Fibroblast of lung (primary cell): ENCODE results near the gene LHFPL2. TPM values are rescaled to one million over a fixed set of nuclear protein-coding genes. Genes with fewer than 3 reads are reported as not detected.

Source experiments
- DNase-seq, 2 donors: peaks; one replicate each; pipeline versions ENCODE4 v3.0.0 to v3.0.0-alpha.2; 2010; ENCODE audit warnings: low read depth in 2 of 2
- H2AFZ ChIP-seq: 2 replicates; pipeline ENCODE4 v1.5.1; 2012; ENCODE audit warnings: low read length, control low read depth, inconsistent platforms
- H3K27ac ChIP-seq: 2 replicates; pipeline ENCODE4 v1.5.1; 2011; ENCODE audit warnings: low read length, control low read depth; ENCODE audit not compliant: insufficient read depth
- H3K27me3 ChIP-seq: 2 replicates; pipeline ENCODE4 v1.5.1; 2011; ENCODE audit warnings: mild to moderate bottlenecking, low read length; ENCODE audit not compliant: control insufficient read depth, insufficient read depth
- H3K36me3 ChIP-seq: 2 replicates; pipeline ENCODE4 v1.5.1; 2011; ENCODE audit warnings: low read length; ENCODE audit not compliant: control insufficient read depth, insufficient read depth
- H3K4me1 ChIP-seq: 2 replicates; pipeline ENCODE4 v1.5.1; 2011; ENCODE audit warnings: low read length; ENCODE audit not compliant: control insufficient read depth, insufficient read depth; ENCODE audit errors: extremely low read depth
- H3K4me2 ChIP-seq: 2 replicates; pipeline ENCODE4 v1.5.1; 2011; ENCODE audit warnings: low read length, control low read depth; ENCODE audit not compliant: insufficient read depth; ENCODE audit errors: extremely low read depth
- H3K4me3 ChIP-seq, 4 experiments: fragments of 200-600 bp in 1 of 4; sonication (generic) in 1 of 4; replicated peaks in 1 of 4; 2 replicates each; pipeline ENCODE4 v1.5.1; 2011 to 2016; ENCODE audit warnings: low read length in 4 of 4, low read depth in 3 of 4, mild to moderate bottlenecking in 3 of 4, control low read depth in 2 of 4, inconsistent platforms in 1 of 4, mixed read lengths in 1 of 4; ENCODE audit not compliant: insufficient read depth in 1 of 4; ENCODE audit errors: control extremely low read depth in 1 of 4
- H3K79me2 ChIP-seq: 2 replicates; pipeline ENCODE4 v1.5.1; 2012; ENCODE audit warnings: mild to moderate bottlenecking, low read length, inconsistent platforms; ENCODE audit not compliant: control insufficient read depth, insufficient read depth
- H3K9ac ChIP-seq: 2 replicates; pipeline ENCODE4 v1.5.1; 2011; ENCODE audit warnings: mild to moderate bottlenecking, low read length, control low read depth; ENCODE audit not compliant: insufficient read depth
- H3K9me3 ChIP-seq: 2 replicates; pipeline ENCODE4 v1.5.1; 2012; ENCODE audit warnings: low read depth, low read length; ENCODE audit not compliant: control insufficient read depth, insufficient read depth
- H4K20me1 ChIP-seq: 2 replicates; pipeline ENCODE4 v1.5.1; 2011; ENCODE audit warnings: low read length; ENCODE audit not compliant: control insufficient read depth, insufficient read depth; ENCODE audit errors: extremely low read depth
- CTCF ChIP-seq, 2 donors: IDR thresholded peaks in 1 of 2; conservative IDR thresholded peaks in 1 of 2; 1 replicate in 1 of 2; 2 replicates in 1 of 2; pipeline ENCODE4 v1.5.1; 2011 to 2012; ENCODE audit warnings: low read length in 2 of 2, control low read depth in 1 of 2, inconsistent platforms in 1 of 2, low read depth in 1 of 2, mild to moderate bottlenecking in 1 of 2
- EZH2 ChIP-seq: IDR thresholded peaks from 2 replicates; pipeline ENCODE4 v1.5.1; 2012; ENCODE audit warnings: low read length, control low read depth, mild to moderate bottlenecking; ENCODE audit errors: missing control alignments
- polyA plus RNA-seq, 2 donors: library from polyadenylated mRNA; depleted of rRNA in 1 of 2; stranded (reverse) in 1 of 2; unstranded in 1 of 2; fragments of >200 nt; gene quantifications; 2 replicates each; pipeline ENCODE4 v1.2.1, GENCODE V29; 2011 to 2012; ENCODE audit warnings: missing spikeins in 1 of 2
- total RNA-seq: library from RNA; depleted of rRNA; stranded (reverse); fragments of >200 nt; gene quantifications from 2 replicates; pipeline ENCODE4 v1.2.1, GENCODE V29; 2014

The LHFPL2 gene
- total and polyA plus RNA-seq, 2 donors (not counting 1 experiment from before 2014, with no cell fraction given) = 13.7 to 51.4 TPM

- Histone ChIP-seq H3K27me3 (no peaks in the 10 kb centered on the region), H3K4me2 (no peak overlapping the region), H4K20me1 (no peaks in the 10 kb centered on the region), H3K9ac (no peak overlapping the region), H3K27ac (no peak overlapping the region), H3K36me3 (no peaks in the 10 kb centered on the region), H3K4me3 (no peak overlapping the region), H3K4me1 (peaks cover 3% of the 10 kb centered on the region), H2AFZ (no peak overlapping the region), H3K9me3 (no peaks in the 10 kb centered on the region), H3K79me2 (peaks cover 26% of the 10 kb centered on the region)
- no peak for TF ChIP-seq CTCF (conservative IDR thresholded peaks at IDR 0.05 in 1 of 2, IDR thresholded peaks at IDR 0.05 in 1 of 2; ENCODE audit: low read depth in 1 of 2, low read length in 2 of 2)
- no peak for TF ChIP-seq EZH2
- DNase-seq = peak in 1 of 2 donors; percentile 54
Measured at GRCh38 chr5:78495800-78496199, 152.8 kb downstream of the LHFPL2 start.

GRCh38 chr5:78492650-78493049 is 155.9 kb downstream of the LHFPL2 start:
- H3K79me2 ChIP-seq = peaks cover 11% of the 10 kb centered on the region
- no peaks in the 10 kb centered on the region for H4K20me1 ChIP-seq
- no peak for DNase-seq
- no peak for TF ChIP-seq CTCF (conservative IDR thresholded peaks at IDR 0.05 in 1 of 2, IDR thresholded peaks at IDR 0.05 in 1 of 2; ENCODE audit: low read depth in 1 of 2, low read length in 2 of 2)
- TF ChIP-seq EZH2 = no peak
- H2AFZ ChIP-seq = no peak overlapping the region
- no peak overlapping the region for H3K4me2 ChIP-seq
- H3K9me3 ChIP-seq = no peaks in the 10 kb centered on the region
- no peaks in the 10 kb centered on the region for H3K4me1 ChIP-seq
- no peak overlapping the region for H3K9ac ChIP-seq
- no peak overlapping the region for H3K27ac ChIP-seq
- H3K4me3 ChIP-seq = no peak overlapping the region
- peaks cover 3% of the 10 kb centered on the region for H3K36me3 ChIP-seq
- H3K27me3 ChIP-seq = no peaks in the 10 kb centered on the region

GRCh38 chr5:78492224-78492623 is 156.3 kb downstream of the LHFPL2 start:
- Histone ChIP-seq H3K27ac (no peak overlapping the region), H3K4me3 (no peak overlapping the region), H3K79me2 (peaks cover 11% of the 10 kb centered on the region), H3K27me3 (no peaks in the 10 kb centered on the region), H3K9me3 (no peaks in the 10 kb centered on the region), H3K9ac (no peak overlapping the region), H3K36me3 (peaks cover 3% of the 10 kb centered on the region), H4K20me1 (no peaks in the 10 kb centered on the region), H3K4me1 (no peaks in the 10 kb centered on the region), H3K4me2 (no peak overlapping the region), H2AFZ (no peak overlapping the region)
- DNase-seq = no peak
- TF ChIP-seq CTCF (conservative IDR thresholded peaks at IDR 0.05 in 1 of 2, IDR thresholded peaks at IDR 0.05 in 1 of 2; ENCODE audit: low read depth in 1 of 2, low read length in 2 of 2) (no peak), EZH2 (no peak)
